HG03064 (cell line): ENCODE results near the gene RALGAPA2.
"Not testable (repeated sequence)": the region's sequence is repeated elsewhere in the genome, so short reads cannot be mapped to it uniquely, and the experiment has no call there.

Source experiments
- ATAC-seq: cut with Tn5 transposase; IDR thresholded peaks from one replicate; pipeline ENCODE4 v1.9.1; 2021; ENCODE audit warnings: low read depth; ENCODE audit not compliant: unreplicated experiment

RALGAPA2 gene

DNA sequence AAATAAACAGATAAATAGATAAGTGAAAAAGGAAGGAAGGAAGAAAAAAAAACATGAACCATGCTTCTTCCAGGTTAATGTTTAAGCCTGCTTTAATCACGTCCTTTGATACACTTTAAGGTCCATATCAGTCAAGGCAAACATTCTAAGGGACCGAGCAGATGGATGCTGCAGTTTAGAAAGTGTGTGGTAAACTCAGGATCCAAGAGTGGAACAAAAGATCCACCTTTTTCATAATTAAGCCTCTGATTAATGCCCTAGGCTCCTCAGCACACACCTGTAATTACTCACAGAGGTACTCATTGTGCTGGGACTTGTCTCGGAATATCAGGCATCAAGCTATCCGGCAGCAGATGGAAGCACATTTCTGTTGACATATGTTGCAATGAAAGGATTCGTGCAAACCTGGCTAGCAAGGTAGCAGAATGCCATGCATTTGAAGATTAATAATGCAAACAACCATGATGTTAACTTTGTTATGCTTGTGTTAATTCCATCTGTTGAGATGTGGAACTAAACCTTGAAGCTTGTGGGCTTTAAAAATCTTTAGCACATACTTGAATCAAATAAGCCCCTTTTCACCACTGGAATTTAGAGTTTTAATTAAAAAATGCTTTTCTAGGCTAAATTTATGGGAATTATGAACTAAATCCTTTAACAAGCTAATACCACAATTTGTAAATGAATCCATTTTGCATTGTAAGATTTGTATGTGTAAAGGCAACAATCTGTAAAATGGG is 163.7 kb downstream of the RALGAPA2 start:
- ATAC-seq, result no peak

DNA sequence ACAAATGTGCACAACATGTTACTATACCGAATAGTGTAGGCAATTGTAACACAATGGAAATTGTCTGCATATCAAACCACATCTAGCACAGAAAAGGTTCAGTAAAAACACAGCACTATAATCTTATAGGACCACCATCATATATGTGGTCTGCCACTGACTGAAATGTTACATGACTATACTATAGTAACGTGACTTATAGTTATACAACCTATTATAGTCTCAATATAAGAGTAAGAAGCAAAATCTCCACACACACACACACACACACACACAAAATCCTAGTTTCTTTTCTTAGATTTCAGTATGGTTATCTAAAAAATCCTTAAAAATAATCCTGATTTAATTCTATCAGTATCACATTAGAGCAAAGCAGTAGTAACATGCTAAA is 164.6 kb downstream of the RALGAPA2 start:
- ATAC-seq, result no peak

DNA sequence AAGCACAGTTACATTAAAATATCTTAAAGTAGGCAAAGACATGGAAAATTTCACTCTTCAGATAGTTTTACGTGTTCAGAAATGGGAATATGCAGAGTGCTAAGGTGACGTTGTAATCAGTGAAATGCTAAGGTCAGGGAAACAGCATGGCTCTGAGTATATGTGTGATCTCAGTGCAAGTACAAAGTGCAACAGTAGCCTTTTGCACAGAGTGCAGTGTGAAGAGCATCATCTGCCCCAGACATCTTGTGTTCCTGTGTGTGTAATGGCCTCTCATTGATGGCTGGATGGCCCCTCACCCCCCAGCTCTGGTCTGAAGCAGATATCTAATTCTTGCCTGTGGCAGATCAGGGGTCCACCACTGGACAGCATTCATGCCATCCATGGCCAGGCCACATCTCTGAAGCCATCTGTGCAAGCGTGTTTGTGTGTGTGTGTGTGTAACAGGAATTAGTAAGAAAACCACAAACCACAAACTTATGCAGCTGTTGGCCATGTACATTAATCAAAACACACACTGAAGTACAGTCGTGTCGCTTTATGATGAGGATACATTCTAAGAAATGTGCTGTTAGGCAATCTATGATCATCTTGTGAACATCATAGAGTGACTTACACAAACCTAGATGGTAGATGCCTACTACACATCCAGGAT is 165.1 kb downstream of the RALGAPA2 start:
- ATAC-seq, result no peak

DNA sequence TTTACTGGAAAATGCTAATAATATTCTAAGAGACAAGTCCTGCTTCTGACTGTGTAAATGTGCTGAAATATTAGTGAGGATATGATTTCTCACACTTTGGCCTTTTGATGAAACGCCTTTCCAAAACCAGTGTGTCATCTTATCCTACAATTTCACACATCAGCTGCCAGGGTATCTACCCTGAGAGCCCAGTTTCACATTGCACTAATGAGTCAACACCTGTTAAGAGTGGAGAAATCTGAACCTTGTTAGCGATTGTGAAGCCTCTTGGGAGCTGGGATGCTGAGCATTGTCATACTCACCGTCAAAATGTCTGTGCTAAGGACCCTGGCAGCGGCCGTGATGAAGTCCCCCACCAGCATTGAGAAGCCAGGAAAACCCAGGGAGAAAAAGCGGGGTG is 166.0 kb downstream of the RALGAPA2 start:
- no peak for ATAC-seq

DNA sequence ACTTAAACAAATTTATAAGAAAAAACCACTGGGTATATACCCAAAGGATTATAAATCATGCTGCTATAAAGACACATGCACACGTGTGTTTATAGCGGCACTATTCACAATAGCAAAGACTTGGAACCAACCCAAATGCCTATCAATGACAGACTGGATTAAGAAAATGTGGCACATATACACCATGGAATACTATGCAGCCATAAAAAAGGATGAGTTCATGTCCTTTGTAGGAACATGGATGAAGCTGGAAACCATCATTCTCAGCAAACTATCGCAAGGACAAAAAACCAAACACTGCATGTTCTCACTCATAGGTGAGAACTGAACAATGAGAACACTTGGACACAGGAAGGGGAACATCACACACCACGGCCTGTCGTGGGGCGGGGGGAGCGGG is 169.1 kb downstream of the RALGAPA2 start:
- ATAC-seq, result not testable (repeated sequence)

DNA sequence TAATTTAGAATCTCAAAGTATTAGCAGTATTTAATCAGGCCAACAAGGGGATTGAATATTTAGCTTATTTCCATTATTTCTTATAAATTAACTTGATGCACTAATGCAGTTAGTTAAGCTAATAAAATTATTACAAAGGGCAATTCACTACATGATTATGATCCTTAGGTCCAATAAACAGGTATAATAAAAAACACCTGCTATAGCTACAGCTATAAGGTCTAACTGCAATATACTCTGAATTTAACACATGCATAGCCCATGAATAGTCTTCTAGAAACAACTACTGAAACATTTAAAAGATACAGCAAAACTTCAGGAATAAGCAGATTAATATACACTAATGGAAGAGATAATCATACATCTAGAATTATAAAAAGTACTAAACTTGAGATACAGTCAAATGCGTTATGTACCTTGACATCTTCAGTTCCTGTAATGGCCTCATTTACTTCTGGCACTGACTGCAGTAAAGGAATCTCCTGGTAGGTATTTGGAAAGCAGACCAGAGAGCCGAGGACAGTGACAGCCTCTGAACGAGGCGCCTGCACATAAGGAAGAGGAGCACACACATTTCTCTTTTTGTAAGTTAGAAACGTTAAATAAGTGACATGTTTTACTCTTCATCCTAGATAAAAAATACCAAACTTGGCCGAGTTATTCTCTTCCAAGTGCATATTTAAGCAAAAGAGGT is 176.1 kb downstream of the RALGAPA2 start:
- no peak for ATAC-seq

DNA sequence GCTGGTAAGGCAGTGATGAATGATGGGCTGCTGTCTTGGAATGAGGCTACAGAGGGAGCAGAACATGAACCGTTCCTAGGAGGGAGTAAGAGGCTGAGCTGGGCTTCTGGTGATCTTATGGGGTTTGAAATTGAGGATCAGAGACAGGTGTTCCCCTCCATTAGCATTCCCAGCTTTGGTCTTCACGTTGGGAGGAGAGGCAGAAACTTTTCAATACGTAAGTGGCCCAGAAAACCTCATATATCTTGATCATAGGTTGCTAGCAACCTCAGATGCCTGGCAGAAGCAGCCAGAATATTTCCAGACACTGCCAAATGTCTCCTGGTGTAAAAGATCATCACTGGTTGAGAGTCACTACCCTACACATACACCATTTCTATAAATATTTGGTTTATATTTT is 177.4 kb downstream of the RALGAPA2 start:
- ATAC-seq, result no peak

DNA sequence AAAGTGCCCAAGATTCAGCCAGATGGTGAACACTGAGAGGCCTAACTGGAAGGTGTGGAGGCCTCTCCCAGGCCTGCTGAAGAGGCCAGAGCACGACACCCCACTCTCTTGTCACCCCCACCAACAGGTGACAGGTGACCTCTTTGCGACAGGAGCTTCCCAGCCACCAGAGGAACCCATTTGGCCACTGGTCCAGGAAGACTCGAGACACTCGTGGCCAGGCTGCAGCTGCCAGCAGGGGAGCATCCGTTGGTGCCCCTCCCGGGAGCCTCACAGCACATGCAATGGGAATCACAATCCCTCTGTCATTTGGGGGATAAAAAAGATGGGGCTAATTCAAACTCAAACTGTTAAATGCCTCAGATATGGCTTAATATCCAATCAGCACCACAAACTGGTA is 181.2 kb downstream of the RALGAPA2 start:
- ATAC-seq, result no peak

DNA sequence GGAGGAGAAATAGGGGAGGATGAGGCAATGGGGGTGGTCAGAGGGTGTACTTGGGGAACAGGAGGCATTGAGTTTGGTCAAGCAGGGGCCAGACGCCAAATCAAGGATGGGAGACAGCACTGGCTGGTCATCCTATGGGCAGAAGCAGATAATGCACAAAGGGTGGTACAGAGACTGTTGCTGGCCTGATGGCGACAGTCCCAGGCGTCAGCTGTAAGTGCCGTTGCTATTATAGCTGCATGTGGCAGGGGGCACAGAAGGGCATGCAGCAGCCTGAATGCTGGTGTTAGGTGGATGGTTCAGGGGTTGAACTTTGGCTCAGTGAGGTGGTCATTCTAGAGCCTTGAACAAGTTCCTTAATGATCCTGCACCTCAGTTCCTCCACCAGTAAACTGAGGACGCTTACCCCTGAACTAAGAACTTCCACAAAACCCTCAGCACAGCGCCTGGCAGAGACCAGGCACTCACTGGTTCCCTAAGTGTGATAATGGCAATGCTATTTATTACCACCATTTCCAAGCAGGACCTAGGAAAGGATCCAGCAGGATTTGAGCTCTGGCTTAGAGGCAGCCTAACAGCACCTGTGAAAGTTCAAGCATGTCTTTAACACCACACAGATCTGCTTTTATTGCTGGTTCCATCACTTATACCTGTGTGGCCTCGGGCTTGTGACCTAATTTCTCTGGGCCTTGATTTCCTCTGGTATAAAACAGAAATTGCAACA is 181.9 kb downstream of the RALGAPA2 start:
- no peak for ATAC-seq

DNA sequence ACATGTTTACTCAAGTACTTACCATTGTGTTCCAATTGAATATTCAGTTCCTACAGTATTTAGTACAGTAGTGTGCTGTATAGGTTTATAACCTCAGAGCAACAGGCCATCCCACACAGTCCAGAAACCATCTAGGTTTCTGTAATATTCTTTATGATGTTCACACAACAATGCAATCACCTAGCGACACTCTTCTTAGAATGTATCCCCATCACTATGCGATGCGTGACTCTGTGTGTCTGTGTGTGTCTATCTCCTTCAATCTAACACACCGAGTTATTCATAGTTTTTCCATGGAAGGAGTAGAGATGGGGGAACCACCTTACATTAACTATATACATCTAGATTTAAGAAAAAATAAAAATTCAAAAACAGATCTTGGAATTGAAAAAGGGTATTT is 182.8 kb downstream of the RALGAPA2 start:
- no peak for ATAC-seq

DNA sequence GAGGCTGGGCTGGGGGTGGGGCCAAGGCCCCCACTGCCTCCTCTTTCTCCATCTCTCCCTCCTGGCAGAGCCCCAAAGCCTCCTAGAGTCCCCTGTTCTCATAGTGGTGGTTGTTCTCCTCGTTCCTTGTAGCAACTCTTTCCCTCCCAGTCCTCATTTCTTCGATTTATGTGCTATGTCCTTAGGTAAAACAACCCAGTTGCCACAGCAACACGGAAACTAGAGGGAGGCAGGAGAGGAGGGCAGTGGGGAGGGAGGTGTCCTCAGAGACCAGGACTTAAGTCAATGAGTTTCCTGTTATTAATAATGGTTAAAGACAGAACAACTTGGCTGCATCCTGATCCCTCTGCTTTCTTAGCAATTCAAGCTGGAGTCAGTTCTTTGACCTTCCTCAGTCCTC is 183.6 kb downstream of the RALGAPA2 start:
- no peak for ATAC-seq

DNA sequence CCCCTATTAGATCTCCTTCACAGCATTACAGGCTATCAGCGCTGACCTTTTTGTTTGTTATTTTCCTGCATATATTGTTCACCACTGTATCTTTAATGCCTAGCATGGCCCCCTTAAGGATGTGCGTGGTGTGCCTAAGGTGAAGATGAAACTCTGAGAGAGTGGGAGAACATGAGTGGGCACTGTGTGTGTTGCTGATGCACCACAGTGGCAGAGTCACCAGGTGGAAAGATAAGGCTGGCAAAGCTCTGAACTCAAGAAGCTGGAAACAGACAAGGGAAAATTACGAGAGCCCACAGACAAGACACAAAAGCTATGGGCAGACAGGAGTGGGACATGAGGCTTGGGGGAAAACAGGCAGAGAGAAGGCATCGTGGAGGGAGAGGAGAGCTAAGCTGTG is 184.8 kb downstream of the RALGAPA2 start:
- no peak for ATAC-seq

DNA sequence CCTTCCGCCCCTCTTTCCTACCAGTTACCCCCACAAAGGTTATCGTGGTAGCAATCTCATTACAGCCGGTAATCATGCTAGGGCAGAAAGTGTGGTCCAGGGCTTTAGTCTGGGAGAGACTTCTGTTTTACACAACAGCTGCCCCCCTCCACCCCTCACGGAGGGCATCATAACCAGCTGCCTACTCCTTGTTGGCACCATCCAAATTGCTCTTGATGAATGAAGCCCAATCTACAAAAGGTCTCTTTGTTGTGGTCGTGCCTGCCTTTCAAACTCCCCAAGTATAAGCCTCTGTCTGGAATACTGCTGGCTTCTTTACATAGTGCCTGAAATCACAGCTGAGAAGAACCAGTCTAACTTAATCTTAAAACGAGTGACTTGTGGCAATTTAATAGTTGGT is 186.7 kb downstream of the RALGAPA2 start:
- no peak for ATAC-seq

DNA sequence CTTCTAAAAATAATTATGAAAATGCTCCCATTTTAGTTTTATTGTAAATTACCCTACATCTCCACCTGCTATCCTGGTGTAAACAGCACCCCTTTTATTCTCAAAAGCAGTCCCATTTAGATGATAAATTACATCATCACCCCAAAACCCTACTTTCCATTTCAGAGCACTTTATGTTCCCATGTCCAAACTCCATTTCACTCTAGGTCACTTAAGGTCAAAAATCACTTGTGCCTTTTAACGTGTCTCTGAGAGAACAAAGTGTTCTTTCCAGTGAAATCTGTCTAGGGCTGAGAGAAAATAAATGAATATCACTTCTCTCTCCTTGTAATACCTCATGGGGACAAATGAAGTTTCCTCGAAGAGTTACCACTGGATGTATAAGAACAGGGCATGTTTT is 187.2 kb downstream of the RALGAPA2 start:
- no peak for ATAC-seq

DNA sequence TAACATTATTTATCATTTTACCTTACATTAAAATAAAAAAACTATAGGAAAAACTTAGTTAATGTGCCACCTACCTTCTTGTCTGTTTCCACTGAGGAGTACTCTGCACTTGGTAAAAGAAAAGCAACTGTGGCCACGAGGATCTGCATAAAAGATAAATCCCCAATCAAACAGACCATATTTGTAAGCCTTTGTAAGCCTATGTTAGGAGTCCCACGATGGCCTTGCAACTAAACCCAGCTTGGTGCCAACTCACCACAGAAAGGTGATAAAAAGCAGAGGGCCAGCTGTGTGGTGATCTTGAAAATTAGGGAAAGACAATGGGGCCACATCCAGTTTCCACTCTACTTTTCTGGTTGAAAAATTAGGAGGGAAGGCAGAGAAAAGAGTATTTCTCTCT is 187.7 kb downstream of the RALGAPA2 start:
- no peak for ATAC-seq

DNA sequence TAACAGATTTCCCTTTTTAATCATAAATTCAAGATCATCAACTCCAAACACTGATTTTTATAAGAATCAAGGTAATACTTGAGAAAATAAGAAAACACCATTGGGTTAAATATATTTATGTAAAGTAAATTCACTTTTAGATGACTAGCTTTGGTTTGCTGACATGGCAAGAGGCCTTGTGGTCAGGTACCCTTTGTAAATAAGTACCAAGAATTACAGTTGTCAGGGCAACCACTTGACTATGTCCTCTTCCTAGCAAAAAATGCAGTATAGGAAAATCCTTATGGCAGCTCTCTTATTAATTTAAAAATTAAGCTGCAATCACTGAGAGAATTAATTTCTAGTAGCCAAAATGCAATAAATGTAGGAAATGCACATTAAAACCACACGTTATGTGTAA is 190.7 kb downstream of the RALGAPA2 start:
- no peak for ATAC-seq

DNA sequence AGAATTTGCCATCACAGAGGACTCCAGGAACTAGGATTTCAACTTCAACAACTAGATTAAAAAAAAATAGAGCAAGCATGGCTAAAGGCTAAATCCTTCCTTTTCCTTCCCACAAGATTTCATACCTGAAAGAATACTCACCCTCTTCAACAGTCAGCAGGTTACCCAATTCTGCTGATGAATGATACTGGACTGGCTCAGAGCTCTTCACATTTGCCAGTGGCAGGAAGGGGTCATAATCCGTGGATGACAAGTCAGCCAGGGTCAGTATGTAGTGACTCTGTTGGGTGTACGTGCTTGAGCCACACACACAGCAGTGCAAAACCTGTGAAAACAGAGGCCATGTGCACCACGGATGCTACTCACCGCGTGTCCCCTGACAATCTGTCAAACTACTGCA is 191.7 kb downstream of the RALGAPA2 start:
- ATAC-seq, result no peak

DNA sequence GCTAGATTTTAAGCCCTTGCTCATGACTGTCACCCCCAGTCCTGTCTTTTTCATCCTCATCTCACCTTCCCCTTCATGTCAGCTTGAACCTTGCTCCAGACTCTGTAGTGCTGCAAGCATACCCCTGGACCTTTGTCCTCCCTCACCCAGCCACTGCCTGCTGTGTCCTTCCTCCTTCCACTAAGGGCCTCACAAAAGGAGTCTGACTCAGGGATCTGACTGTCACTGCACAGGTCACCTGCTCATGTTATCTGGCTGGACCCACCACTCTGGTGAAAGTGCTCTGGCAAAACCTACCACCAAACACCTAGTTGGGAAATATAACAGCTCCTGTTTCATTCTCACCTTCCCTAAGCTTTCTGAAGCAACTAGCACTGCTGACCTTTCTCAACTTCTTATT is 193.2 kb downstream of the RALGAPA2 start:
- ATAC-seq, result no peak

DNA sequence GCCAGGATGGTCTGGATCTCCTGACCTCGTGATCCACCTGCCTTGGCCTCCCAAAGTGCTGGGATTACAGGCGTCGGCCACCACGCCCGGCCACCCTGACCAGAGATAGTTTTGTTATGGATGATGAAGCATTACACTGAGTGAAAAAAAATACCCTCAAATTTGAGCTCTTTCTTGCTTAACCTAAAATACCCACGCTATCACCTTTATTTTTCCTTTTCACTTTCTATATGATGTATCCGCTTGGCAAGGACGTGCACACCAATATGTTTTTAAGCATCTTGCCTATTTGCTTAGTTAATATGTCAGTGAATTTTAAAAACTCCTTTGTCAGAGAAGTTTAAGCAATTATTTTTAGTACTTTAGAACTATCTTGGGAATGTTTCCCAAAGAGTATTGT is 194.2 kb downstream of the RALGAPA2 start:
- no peak for ATAC-seq

DNA sequence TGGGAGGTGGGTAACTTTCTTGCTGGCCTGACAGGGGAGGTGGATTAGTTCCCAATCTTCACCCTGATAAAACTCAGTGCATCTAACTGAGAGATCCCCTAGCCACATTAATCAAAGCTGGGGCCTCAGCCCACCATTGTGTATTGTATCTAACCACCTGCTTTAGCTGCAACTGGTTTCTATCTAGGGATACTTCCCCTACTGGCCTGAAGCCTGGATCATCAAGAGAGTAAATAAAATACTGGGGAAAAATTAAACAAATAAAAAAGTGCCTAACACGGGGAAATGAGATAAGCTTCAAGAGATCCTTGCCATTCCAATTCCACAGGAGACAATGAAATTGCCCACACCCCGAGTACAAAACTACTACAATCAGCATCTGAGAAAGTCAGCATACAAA is 195.1 kb downstream of the RALGAPA2 start:
- ATAC-seq, result no peak

DNA sequence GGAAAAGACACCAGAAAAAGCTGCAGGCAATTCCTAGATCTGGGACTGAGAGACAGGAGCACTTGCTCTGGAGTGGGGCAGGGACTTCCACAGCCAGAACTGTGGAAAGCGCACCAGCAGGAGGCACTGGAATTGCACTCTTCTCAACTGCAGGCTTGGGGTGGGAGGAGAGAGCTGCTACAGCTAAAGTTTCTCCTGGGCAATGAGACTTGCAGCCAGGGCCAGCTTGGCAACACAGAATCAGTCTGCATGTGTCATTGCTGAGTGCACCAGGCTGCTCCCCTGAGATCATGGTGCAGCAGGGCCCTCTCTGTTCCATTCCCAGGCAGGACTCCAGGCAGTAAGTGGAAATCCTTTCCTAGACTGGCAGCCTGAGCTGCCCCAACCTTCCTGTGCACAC is 198.7 kb downstream of the RALGAPA2 start:
- no peak for ATAC-seq
